GM23338 (cell line): ENCODE data around the gene DCBLD1.

Experiments
- CTCF ChIP-seq, 2 experiments: fragments of 200-600 bp in 1 of 2; sonication (generic) in 1 of 2; conservative IDR thresholded peaks; 2 replicates each; pipeline versions ENCODE4 v1.5.1 to v1.6.1; 2016 to 2017; ENCODE audit warnings: antibody characterized with exemption in 2 of 2, low read depth in 2 of 2, mild to moderate bottlenecking in 2 of 2, moderate library complexity in 1 of 2
- EZH2 ChIP-seq: fragments of 200-600 bp; sonication (generic); IDR thresholded peaks from one replicate; pipeline ENCODE4 v1.8.0; 2017; ENCODE audit warnings: antibody characterized with exemption, mild to moderate bottlenecking, low read depth; ENCODE audit not compliant: unreplicated experiment
- EZH2phosphoT487 ChIP-seq: fragments of 200-600 bp; sonication (generic); IDR thresholded peaks from one replicate; pipeline ENCODE4 v1.8.1; 2018; ENCODE audit warnings: antibody characterized with exemption; ENCODE audit not compliant: unreplicated experiment
- POLR2AphosphoS5 ChIP-seq: IDR thresholded peaks from 2 replicates; pipeline ENCODE4 v1.6.1; 2016; ENCODE audit warnings: antibody characterized with exemption, low read depth
- REST ChIP-seq: IDR thresholded peaks from one replicate; pipeline ENCODE4 v1.6.1; 2018; ENCODE audit warnings: antibody characterized with exemption; ENCODE audit not compliant: unreplicated experiment
- STAT1 ChIP-seq: IDR thresholded peaks from one replicate; pipeline ENCODE4 v1.6.1; 2016; ENCODE audit warnings: antibody characterized with exemption; ENCODE audit not compliant: unreplicated experiment

- no peak for TF ChIP-seq CTCF (conservative IDR thresholded peaks at IDR 0.05; ENCODE audit: low read depth in 2 of 2)
- no peak for TF ChIP-seq POLR2AphosphoS5
- TF ChIP-seq EZH2 = no peak
- no peak for TF ChIP-seq STAT1
- TF ChIP-seq REST = no peak
- no peak for TF ChIP-seq EZH2phosphoT487
These were observed 20.7 kb downstream of the DCBLD1 start for GRCh38 chr6:117503211-117503610.
